Immature natural killer cell (primary cell): ENCODE measurements around the gene FYCO1. TPM values are rescaled to one million over a fixed set of nuclear protein-coding genes. Genes with fewer than 3 reads are reported as not detected.
"Not testable (repeated sequence)": the region's sequence is repeated elsewhere in the genome, so short reads cannot be mapped to it uniquely, and the experiment has no call there.

Experiments used
- DNase-seq, 3 donors: peaks; one replicate each; pipeline ENCODE4 v3.0.0; 2022; ENCODE audit warnings: mixed read lengths in 1 of 3
- H3K27ac Mint-ChIP-seq, 6 donors: one replicate each; pipeline ENCODE4 v1.8.0; 2020; ENCODE audit warnings: mixed read lengths in 6 of 6, mild to moderate bottlenecking in 5 of 6, inconsistent platforms in 4 of 6, moderate library complexity in 3 of 6
- H3K27me3 Mint-ChIP-seq, 3 donors: one replicate each; pipeline ENCODE4 v1.8.0; 2020 to 2021; ENCODE audit warnings: low read depth in 3 of 3, mild to moderate bottlenecking in 3 of 3, mixed read lengths in 3 of 3, moderate library complexity in 3 of 3, inconsistent platforms in 1 of 3
- H3K36me3 Mint-ChIP-seq, 3 donors: one replicate each; pipeline ENCODE4 v1.8.0; 2020; ENCODE audit warnings: mixed read lengths in 3 of 3, inconsistent platforms in 2 of 3, mild to moderate bottlenecking in 2 of 3
- H3K4me1 Mint-ChIP-seq, 2 donors: one replicate each; pipeline ENCODE4 v1.8.0; 2020; ENCODE audit warnings: inconsistent platforms in 2 of 2, mild to moderate bottlenecking in 2 of 2, mixed read lengths in 2 of 2, moderate library complexity in 1 of 2
- H3K4me3 Mint-ChIP-seq, 5 donors: one replicate each; pipeline ENCODE4 v1.8.0; 2020; ENCODE audit warnings: mild to moderate bottlenecking in 5 of 5, mixed read lengths in 5 of 5, inconsistent platforms in 3 of 5, moderate library complexity in 3 of 5
- H3K9me3 Mint-ChIP-seq, 6 donors: one replicate each; pipeline ENCODE4 v1.8.0; 2020; ENCODE audit warnings: mild to moderate bottlenecking in 6 of 6, mixed read lengths in 6 of 6, inconsistent platforms in 4 of 6, moderate library complexity in 3 of 6
- polyA plus RNA-seq, 3 donors: library from polyadenylated mRNA; unstranded; fragments of 300-500 nt; fragmentation: Illumina TruSeq; gene quantifications; one replicate each; pipeline ENCODE4 v1.2.3, GENCODE V29; 2021

Gene FYCO1
- polyA plus RNA-seq = 1 to 10 TPM in 2 of 3 donors, under 1 TPM in 1; 0.22 to 6.1 (median 2.1) TPM

DNA sequence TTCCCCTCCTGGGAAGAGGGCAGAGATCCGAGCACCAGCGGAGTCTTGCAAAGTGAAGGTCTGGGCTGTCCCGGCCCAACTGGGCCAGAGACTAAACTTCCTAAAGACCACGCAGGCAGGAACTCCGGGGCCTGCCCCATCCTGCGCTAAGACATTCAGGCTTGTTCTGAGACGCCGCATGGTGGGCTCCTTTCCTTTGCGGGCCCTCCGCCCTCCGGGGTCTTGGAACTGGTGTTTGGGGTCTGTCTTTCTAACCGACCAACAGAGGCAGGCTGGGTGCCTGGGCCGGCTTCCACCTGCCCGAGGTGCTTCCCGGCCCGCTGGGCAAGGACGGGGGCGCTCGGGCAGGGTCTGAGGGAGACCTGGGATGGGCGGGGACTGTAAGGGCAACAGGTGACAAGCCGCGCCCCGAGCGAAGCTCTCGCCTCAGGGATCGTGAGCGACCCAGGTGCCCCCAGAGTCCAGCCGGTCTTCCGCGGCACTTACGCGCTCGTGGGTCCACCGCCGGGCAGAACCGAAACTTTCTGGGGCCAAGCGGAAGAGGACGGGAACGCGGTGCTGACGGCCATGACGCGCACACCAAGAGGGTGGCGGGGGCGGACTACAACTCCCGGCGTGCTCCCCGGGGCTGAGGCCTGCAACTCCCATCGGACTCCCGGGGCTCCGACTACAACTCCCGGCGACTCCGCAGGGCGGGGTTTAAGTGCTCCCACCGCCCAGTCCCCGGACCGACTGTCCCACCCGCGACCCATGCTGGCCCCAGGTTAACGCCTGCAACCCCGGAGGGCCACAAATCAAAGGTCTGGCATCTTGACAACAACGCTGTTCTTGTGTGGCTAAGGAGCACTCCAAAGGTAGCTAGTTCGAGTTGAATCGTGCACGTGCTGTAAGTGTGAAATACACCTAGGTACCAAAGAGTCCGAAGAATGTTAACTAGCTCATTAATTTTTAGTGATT is at the start of gene FYCO1:
FYCO1 (minus strand) TSS at position 589 of the 957 bp plus-strand sequence. CDS start 10,914 bp downstream, outside the sequence.
- Mint-ChIP-seq H3K27me3 (peaks cover 9 to 13% (median 12%) of the 10 kb centered on the region in 3 donors), H3K4me1 (peaks cover 49 to 57% of the 10 kb centered on the region in 2 donors), H3K27ac (peak within 1 kb of the TSS; percentile 89 to 97 (median 92)), H3K36me3 (peaks cover 0 to 5% (median 4%) of the 10 kb centered on the region in 3 donors), H3K4me3 (peak within 1 kb of the TSS; percentile 84 to 94 (median 91)), H3K9me3 (no peaks in the 10 kb centered on the region)
- peak; percentile 87 to 89 (median 88) for DNase-seq

DNA sequence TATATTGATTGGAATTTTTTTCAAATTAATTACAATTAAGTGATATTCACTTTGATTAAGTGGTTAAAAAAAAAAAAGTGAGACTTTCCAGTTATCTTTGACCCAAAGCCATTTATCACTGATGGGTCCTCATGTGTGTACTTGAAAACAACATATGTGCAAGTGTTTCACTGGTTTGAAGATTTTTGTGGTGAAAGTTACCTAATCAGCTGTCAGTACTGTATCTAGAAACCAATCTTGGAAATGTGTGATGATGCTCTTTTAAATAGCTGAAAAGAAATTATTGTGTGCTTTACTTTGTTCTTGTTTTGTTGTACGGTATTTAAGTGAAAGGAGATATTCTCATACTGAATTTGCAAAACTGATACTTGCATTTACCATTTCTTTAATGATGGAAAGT is 43.3 kb upstream of the FYCO1 start:
- H3K4me1 Mint-ChIP-seq = no peaks in the 10 kb centered on the region
- no peaks in the 10 kb centered on the region for H3K9me3 Mint-ChIP-seq
- peaks cover 0 to 4% (median 3%) of the 10 kb centered on the region in 3 donors for H3K36me3 Mint-ChIP-seq
- no peak overlapping the region for H3K27ac Mint-ChIP-seq
- peaks cover 0 to 2% (median 0%) of the 10 kb centered on the region in 3 donors for H3K27me3 Mint-ChIP-seq
- H3K4me3 Mint-ChIP-seq = no peak overlapping the region
- no peak for DNase-seq

DNA sequence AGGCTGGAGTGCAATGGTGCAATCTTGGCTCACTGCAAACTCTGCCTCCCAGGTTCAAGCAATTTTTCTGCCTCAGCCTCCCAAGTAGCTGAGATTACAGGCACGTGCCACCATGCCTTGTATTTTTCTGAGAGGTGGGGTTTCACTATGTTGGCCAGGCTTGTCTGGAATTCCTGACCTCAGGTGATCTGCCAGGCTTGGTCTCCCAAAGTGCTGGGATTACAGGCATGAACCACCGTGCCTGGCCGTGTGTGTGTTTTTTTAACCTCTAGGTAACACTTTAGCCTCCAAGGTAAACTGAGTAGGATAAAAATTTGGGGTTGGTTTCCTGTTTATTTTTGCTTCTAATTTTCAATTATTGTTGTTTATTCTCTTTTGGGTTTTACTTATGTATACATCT is 42.4 kb upstream of the FYCO1 start:
- H3K4me3 Mint-ChIP-seq, H3K9me3 Mint-ChIP-seq, H3K4me1 Mint-ChIP-seq, DNase-seq, H3K27me3 Mint-ChIP-seq, H3K27ac Mint-ChIP-seq, H3K36me3 Mint-ChIP-seq: not testable (repeated sequence)

DNA sequence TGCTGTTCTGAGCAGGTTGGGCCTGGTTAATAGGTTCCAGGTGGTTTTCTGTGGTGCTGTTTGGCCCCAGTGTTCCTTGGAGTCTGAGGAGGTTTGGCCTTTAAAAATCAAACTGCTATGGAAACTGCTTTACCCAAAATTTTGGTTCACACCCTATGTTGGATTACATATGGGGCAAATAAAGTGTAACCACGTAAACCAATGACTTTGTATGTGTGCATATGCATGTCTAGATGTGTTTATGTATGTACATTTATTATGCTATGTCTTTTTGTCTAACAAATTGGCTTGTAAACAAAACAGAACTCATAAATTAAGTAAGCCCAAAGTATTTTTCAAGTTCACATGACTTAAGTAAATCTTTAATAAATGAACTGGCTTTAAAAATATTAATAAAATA is 40.6 kb upstream of the FYCO1 start:
- no peak overlapping the region for H3K27ac Mint-ChIP-seq
- H3K4me3 Mint-ChIP-seq = no peak overlapping the region
- H3K27me3 Mint-ChIP-seq = peaks cover 0 to 2% (median 2%) of the 10 kb centered on the region in 3 donors
- peaks cover 0 to 4% (median 0%) of the 10 kb centered on the region in 3 donors for H3K36me3 Mint-ChIP-seq
- no peaks in the 10 kb centered on the region for H3K9me3 Mint-ChIP-seq
- DNase-seq = no peak
- H3K4me1 Mint-ChIP-seq = no peaks in the 10 kb centered on the region

DNA sequence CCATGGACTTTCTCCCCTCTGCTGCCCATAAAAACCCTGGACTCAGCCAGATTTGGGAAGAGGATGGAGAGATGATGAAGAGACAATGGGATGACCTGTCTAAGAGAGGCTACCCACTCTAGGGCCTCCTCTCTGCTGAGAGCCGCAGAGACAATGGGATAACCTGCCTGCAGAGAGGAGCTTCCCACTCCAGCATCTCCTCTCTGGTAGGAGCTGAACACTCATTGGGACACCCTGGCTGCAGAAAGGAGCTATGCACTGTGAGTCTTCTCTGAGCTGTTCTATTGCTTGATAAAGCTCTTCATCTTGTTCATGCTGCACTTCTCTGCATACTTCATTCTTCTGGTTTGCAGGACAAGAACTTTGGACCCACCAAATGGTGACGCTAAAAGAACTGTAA is 36.1 kb upstream of the FYCO1 start:
- Mint-ChIP-seq H3K9me3 (peaks cover 0 to 5% (median 0%) of the 10 kb centered on the region in 6 donors), H3K27me3 (peaks cover under 1 to 5% (median 2%) of the 10 kb centered on the region in 3 donors), H3K36me3 (peaks cover 0 to 3% (median 0%) of the 10 kb centered on the region in 3 donors), H3K4me1 (no peaks in the 10 kb centered on the region), H3K4me3 (no peak overlapping the region), H3K27ac (no peak overlapping the region)
- no peak for DNase-seq

DNA sequence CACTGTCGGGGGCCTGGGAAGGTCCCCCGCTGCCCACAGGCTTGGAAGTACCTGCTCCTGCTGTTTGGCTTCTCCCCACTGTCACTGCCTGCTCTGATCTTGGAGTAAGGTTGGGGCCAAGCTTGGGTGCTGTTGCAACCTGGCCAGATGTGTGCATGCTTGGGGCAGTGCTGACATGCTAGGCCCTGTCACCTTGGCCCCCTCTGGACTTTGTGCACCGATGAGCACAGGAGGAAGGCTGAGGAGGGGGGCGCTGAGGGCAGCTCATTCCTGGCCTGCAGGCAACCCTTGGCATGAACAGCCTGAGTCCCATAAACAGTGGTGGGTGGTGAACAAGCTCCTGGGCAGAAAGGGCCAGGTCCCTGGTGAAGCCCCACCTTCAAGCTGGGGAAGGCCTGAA is 35.6 kb upstream of the FYCO1 start:
- Mint-ChIP-seq H3K27me3 (peaks cover 2 to 5% (median 3%) of the 10 kb centered on the region in 3 donors), H3K9me3 (peaks cover 0 to 5% (median 0%) of the 10 kb centered on the region in 6 donors), H3K4me1 (no peaks in the 10 kb centered on the region), H3K4me3 (no peak overlapping the region), H3K27ac (no peak overlapping the region), H3K36me3 (peaks cover 0 to 3% (median 0%) of the 10 kb centered on the region in 3 donors)
- no peak for DNase-seq

DNA sequence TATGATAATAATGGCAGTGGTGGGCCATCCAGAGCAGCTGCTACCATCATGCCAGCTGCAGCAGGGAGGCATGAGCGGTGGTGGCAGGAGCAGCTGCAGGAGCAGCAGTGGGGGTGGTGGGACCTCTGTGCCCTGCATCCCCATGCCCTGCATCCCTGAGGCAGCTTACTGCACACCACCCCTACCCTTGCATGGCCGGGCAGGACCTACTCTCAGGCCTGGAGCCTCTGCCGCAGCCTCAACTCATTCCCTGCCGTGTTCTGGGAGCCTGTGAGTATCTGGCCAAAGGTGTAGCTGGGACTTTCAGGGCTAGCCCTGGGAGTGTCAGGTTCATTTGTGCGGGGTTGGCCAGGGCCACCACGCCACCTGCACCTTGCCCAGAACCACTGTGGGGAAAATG is 35.0 kb upstream of the FYCO1 start:
- Mint-ChIP-seq H3K27ac (no peak overlapping the region), H3K4me1 (no peaks in the 10 kb centered on the region), H3K27me3 (peaks cover 2 to 5% (median 3%) of the 10 kb centered on the region in 3 donors), H3K9me3 (peaks cover 0 to 5% (median 0%) of the 10 kb centered on the region in 6 donors), H3K4me3 (no peak overlapping the region), H3K36me3 (peaks cover 0 to 3% (median 0%) of the 10 kb centered on the region in 3 donors)
- DNase-seq = no peak

DNA sequence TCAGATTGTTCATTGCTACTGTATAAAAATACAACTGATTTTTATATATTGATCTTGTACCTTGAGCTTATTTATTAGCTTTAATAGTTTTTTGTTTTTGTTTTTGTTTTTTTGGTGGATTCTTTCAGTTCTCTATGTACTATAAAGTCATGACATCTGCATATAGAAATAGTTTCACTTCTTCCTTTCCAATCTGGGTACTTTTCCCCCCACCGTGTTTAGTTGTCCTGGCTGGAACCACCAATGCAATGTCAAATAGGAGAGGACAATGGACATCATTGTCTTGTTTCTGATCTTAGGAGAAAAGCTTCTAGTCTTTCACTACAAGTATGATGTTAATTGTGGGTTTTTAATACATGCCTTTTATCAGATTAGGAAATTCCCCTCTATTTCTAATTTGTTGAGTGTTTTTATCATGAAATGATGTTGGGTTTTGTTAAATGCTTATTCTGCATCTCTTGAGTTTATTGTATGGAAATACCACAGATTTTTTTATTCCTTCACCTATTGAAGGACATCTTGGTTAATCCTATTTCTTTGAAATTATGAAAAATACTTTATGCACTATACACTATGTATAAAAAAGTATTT is 34.4 kb upstream of the FYCO1 start:
- peaks cover 0 to 3% (median 0%) of the 10 kb centered on the region in 3 donors for H3K36me3 Mint-ChIP-seq
- H3K27me3 Mint-ChIP-seq = peaks cover 2 to 5% (median 3%) of the 10 kb centered on the region in 3 donors
- DNase-seq = no peak
- no peak overlapping the region for H3K4me3 Mint-ChIP-seq
- no peaks in the 10 kb centered on the region for H3K4me1 Mint-ChIP-seq
- H3K9me3 Mint-ChIP-seq = peaks cover 0 to 5% (median 0%) of the 10 kb centered on the region in 6 donors
- H3K27ac Mint-ChIP-seq = no peak overlapping the region

DNA sequence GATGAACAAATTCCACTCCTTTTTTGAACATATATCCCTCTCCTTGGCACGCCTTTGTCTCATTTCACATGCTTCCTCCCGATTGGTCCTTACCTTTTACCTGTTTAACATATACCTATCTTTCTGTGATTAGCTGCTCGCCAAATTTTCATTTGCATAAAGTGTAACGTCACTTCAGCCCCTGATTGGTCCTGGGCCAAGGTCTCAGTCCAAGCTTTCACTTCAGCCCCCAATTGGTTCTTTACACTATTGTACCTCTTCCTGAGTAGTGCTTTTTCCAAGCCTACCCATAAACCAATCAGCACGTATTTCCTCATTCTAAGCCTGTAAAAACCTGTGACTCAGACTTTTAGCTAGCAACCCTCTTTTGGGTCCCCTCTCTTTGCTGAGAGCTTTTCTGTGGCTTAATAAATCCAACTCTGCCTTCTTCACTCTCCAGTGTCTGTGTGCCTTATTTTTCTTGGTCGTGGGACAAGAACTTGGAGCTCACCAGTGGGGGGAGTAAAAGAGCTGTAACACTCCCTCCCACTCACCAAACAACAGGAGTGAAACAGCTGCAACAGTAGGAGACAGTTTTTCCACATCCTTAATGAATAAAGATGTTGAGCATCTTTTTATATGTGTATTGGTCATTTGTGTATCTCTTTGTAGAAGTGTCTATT is 32.2 kb upstream of the FYCO1 start:
- H3K36me3 Mint-ChIP-seq = peaks cover 0 to 3% (median 0%) of the 10 kb centered on the region in 3 donors
- peaks cover 0 to 7% (median 3%) of the 10 kb centered on the region in 3 donors for H3K27me3 Mint-ChIP-seq
- no peak overlapping the region for H3K4me3 Mint-ChIP-seq
- DNase-seq = no peak
- no peak overlapping the region for H3K27ac Mint-ChIP-seq
- no peaks in the 10 kb centered on the region for H3K4me1 Mint-ChIP-seq
- H3K9me3 Mint-ChIP-seq = peaks cover 0 to 5% (median 0%) of the 10 kb centered on the region in 6 donors

DNA sequence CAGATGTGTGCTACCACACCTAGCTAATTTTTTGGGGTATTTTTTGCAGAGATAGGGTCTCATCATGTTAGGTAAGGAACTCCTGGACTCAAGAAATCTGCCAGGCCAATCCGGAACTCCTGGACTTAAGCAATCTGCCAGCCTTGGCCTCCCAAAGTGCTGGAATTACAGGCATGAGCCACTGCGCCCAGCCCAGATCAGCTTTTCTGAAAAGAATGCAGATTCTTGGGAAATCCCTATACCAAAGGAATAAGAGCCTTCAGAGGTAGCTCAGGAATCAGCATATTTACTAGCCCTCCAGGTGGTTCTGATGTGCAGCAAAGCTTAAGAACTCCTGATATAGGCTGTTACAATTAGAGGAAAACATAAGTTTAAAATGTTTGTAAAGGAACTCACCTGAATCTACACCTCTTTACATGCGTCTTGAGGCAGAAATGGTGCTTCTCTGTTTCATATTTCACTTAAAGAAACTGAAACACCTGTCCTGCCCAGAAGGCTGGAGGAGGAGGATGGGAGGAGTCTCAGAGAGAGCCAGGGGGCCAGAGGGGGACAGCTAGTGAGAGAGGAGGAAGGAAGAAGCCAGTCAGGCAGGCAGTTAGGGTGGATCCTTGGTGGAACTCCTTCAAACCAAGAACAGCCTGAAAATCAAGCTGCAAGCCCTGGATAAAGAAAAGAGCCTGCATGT is 31.5 kb upstream of the FYCO1 start, which contains the start of gene XCR1:
XCR1 (minus strand) TSS at position 463 of the 685 bp plus-strand sequence. CDS start 5,536 bp downstream, outside the sequence.
- H3K9me3 Mint-ChIP-seq = peaks cover 0 to 5% (median 0%) of the 10 kb centered on the region in 6 donors
- H3K36me3 Mint-ChIP-seq = peaks cover 0 to 3% (median 0%) of the 10 kb centered on the region in 3 donors
- H3K27ac Mint-ChIP-seq = no peak within 1 kb of the TSS
- no peak within 1 kb of the TSS for H3K4me3 Mint-ChIP-seq
- H3K4me1 Mint-ChIP-seq = no peaks in the 10 kb centered on the region
- H3K27me3 Mint-ChIP-seq = peaks cover 0 to 7% (median 3%) of the 10 kb centered on the region in 3 donors
- DNase-seq = no peak

DNA sequence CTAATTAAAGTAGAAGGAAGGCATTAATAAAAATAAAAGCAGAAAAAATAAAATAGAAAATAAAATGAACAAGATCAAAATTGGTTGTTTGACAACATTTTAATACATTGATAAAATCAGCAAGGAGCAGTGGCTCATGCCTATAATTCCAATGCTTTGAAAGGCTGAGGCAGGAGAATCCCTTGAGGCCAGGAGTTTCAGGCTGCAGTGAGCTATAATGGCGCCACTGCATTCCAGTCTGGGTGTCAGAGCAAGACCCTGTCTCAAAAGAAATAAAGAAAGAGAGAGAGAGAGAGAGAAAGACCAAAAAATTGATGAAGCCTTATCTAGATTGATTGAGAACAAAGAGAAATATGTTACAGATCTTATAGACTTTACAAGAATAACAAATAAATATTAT is 29.5 kb upstream of the FYCO1 start:
- peaks cover 4 to 6% (median 5%) of the 10 kb centered on the region in 3 donors for H3K27me3 Mint-ChIP-seq
- H3K4me3 Mint-ChIP-seq = no peak overlapping the region

DNA sequence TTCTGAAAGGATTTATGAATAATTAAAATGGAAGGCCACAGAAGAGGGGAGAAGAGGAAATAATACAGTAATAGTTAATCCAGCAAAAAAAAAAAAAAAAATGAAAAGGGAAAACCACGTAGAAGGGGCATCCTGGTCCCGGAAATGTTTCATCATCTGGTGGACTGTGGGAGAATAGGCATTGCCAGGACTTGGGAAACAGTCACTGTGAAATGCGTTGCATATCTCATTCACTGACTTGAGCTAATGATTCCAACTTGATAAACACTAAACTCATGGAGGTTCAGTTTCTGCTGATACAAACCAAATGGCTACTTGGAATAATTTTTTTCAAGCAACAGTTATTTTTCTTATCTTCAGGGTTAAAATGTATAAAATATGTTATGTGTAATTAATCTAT is 28.5 kb upstream of the FYCO1 start:
- peaks cover 4 to 8% (median 5%) of the 10 kb centered on the region in 3 donors for H3K27me3 Mint-ChIP-seq
- no peak for DNase-seq
- no peak overlapping the region for H3K27ac Mint-ChIP-seq
- H3K4me1 Mint-ChIP-seq = peaks cover 8% of the 10 kb centered on the region in 2 donors
- H3K9me3 Mint-ChIP-seq = peaks cover 0 to 7% (median 0%) of the 10 kb centered on the region in 6 donors
- no peak overlapping the region for H3K4me3 Mint-ChIP-seq
- H3K36me3 Mint-ChIP-seq = peaks cover 0 to 3% (median 0%) of the 10 kb centered on the region in 3 donors

More for the DNA sequence above, 29.5 kb upstream of the FYCO1 start:
- peaks cover 0 to 7% (median 0%) of the 10 kb centered on the region in 6 donors for H3K9me3 Mint-ChIP-seq
- H3K4me1 Mint-ChIP-seq = peaks cover 8% of the 10 kb centered on the region in 2 donors
- peaks cover 0 to 3% (median 0%) of the 10 kb centered on the region in 3 donors for H3K36me3 Mint-ChIP-seq
- no peak overlapping the region for H3K27ac Mint-ChIP-seq
- no peak for DNase-seq
